CD4-positive, alpha-beta T cell treated with Interleukin-10 for 1 hour (primary cell): Measurements from ENCODE around the gene MRPL17.
"Not testable (repeated sequence)": the region's sequence is repeated elsewhere in the genome, so short reads cannot be mapped to it uniquely, and the experiment has no call there.

Source experiments
- DNase-seq: peaks from one replicate; pipeline ENCODE4 v3.0.0-alpha.2; 2020

The MRPL17 gene

DNA sequence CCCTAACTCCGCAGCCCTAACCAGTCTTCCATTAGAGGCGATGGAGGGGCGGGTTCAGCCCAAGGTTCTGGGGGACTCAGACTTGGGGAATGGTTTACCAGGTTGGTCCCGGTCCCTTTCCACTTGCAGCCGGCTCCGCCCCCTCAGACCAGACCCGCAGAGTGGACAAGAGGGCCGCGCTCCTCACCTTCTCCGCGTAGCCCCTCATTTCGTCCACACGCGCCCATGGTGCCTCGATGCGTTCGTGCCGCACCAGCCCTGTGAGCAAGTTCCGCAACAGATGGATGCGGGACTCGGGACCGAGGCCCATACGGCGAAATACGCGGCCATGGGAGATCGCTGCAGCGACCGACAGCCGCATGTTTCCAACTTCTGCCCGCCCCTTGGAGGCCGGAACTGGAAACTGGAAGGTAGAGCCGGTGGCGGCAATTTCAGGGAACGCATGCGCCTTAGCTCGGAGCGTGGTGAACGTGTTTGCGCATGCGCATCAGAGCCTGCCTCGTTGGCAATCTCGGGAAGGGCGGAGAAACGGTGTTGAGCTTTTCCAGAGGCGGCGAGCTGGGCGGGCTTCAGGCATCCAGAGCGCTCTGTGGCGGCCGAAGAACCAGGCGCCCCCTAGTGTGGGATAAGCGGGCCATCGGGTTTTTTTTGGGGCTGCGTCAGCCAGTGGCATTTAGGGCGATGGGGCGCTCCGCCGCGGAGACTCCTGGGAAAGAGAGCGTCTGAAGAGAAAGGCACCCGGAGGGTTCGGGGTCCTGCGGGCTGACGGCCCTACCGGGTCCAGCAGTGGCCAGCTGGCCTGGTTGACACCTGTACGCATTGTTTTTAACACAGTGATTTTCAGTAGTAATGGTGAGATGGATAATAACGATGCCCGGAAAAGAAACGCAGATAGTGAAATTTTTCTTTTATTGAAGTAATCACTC, at the start of gene MRPL17:
TSS of gene MRPL17 (minus strand) at position 405 of the 926 bp plus-strand sequence. CDS start at position 361, 44 bp downstream.
- peak; percentile 100 for DNase-seq

DNA sequence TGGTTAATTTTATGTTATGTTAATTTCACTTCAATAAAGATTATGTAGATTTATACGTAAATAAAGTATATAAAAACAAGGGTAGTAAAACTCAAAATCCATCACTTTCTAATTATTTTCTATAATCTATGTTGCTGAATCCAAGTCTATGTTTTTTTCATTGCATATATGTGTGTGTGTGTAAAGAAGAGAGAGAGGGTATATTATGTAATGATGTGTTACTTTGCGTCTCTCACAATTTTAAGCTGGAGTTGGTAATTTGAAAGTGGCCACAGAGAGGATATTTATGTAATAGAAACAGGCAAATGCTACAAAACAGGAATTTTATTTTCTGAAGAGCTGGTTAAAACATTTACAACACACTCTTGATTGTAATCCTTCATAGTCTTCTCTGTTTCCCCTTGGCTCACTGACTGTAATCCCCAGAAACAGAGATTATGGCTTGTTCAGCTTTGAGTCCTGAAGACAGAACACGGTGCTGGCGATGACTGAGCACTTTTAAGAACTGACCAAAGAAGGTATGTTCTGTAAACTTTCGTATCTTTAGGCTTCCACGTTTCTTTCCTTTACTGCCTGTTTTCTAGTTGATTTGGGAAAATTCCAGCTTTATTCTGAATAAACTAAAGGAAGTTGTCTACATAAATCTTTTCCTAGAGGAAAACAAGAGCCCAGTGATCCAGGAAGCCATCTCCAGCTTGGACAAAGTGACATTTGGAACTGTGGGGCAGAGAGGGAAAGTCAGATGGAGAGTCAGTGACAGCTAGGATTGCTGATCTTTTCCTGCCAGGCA, 45.0 kb upstream of the MRPL17 start:
- no peak for DNase-seq

DNA sequence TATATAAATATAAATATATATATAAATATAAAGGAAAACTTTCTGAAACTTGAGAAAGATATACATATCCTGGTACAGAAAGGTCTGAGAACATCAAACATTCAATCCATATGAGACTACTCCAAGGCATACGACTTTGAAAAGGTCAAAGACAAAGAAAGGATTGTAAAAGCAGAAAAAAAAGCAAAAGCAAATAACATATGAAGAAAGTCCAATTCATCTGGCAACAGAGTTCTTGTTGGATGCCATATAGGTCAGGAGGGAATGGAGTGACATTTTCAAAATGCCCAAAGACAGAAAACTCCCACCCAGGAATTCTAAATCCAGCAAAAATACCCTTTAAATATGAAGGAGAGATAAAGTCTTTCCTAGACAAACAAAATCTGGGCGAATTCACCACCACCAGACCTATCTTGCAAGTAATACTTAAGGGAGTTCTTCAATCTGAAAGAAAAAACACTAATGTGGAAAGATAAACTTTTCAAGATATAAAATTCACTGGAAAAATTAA, 42.3 kb upstream of the MRPL17 start:
- no peak for DNase-seq

DNA sequence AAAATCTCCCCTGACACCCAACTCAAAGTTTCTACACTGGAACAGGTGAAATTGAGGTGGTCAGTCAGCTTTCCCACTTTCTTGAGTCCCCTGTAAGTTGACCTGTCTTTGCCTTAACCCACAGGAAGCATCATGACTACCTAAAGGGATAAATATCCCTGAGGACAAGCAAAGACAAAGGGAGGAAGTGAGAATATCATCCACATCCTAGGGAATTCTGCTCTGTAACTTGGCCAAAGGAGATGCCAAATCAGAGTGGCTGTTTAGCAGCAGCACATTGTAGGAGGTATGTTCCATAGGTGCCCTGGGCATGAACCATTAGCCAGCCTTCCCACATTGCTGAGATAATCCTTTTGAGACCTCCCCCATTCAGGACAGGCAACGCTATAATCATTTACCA, 40.9 kb upstream of the MRPL17 start:
- DNase-seq = no peak

DNA sequence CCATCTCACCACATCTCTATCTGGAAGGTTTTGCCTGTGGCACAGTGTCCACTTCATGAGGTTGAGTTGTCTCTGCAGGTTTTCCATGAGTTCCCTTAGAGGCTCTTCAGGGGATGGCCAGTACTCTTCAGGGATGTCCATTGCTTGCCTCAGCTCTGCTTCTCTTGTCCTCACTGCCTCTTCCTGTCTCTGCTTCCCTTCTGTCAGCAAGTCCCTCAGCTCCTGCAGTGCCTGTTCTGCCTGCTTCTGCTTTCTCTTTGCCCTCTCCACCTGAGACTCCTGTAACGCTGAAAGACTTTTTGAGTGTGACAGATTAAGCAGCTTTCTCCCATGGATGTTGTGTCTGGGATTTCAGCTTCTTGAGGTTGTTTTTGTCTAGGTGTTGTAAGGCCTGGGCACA, 38.2 kb upstream of the MRPL17 start:
- DNase-seq = no peak

DNA sequence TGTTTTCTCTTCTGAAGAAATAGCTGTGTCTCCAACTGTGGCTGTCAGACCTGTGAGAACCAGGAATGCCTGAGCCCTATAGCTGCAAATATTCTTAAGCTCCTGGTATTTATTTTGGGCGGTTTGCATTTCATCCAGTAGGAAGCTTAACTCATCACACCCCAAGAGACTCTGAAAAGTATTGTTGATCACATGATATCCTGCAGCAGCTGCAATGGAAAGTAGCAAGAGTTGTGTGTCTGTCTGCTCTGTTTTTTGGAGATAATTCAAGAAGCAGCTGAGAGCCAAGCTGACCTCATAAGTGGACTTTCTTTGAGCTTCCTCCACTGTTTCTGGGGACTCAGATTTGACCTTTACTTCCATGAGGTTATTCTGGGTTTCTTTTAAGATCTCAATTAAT, 36.4 kb upstream of the MRPL17 start:
- DNase-seq = no peak

DNA sequence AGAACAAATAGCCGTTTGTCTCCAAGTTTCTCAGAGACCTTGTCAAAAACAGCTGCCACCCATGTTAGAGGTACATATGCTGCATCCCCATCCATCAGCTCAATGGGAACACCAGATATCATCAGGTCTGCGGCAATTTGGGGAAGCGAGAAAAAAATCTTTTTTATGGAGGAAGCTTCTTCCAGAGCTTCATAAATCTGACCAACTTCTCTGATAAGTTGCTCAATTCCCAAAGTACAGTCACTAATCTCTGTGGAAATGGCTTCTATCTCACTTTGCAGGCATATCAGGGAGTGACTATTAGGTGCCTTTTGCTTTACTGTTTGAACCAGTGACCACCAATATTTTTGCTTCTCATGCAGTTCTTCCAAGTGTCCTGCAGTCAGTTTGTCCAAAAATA, 34.3 kb upstream of the MRPL17 start:
- no peak for DNase-seq

DNA sequence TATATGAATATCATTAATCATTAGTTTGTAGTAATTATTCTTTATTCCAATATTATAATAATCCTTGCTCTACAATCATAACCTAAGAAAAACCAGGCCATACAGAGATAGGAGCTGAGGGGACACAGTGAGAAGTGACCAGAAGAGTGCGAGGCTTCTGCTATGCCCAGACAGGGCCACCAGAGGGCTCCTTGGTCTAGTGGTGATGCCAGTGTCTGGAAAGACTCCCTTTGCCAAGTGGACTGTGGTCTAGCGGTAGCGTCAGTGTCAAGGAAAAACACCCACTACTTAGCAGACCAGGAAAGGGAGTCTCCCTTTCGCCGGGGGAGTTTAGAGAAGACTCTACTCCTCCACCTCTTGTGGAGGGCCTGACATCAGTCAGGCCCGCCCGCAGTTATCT, 28.4 kb upstream of the MRPL17 start:
- peak; percentile 40 for DNase-seq

DNA sequence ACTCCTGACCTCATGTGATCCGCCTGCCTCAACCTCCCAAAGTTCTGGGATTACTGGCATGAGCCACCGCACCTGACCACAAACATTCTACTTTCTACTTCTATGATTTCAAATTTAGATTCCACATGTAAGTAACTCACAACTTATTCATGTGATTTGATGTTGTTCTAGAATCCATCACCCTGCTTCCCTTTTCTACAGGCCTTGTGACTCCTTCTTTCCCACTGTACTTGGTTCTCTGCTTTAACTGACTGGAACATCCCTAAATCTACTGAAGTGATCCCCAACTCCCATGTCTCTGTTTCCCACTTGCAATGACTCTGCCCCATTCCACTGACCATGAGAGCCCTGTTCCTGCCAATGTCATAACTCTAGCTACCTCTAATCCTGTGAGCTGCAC, 25.7 kb upstream of the MRPL17 start:
- no peak for DNase-seq

DNA sequence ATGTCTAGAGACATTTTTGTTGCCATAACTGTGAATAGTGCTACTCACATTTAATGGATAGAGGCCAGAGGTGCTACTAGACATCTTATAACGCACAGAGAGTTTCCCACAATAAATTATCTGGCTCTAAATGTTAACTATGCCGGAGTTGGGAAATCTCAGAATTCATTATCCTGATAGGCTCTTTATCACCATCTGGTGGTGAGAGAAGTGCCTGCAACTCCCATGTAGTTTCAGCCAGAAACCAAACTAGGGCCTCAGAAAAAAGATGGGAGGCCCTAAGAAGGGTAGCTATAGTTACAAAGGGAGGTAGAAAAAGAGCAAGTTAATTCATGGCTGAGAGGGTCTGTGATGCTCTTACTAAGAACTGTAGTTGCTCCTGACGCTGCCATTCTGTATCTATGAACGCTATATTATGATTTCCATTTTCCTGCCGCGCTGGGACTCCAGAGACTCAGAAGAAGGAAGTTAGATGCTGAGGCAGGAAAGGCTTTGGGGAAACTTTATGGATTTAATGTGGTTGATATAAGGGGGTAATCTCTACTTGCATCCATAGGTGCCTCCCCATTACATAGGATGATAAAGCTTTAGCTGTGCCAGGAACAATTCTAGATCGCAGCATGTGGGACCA, 22.9 kb upstream of the MRPL17 start:
- DNase-seq = peak; percentile 60

DNA sequence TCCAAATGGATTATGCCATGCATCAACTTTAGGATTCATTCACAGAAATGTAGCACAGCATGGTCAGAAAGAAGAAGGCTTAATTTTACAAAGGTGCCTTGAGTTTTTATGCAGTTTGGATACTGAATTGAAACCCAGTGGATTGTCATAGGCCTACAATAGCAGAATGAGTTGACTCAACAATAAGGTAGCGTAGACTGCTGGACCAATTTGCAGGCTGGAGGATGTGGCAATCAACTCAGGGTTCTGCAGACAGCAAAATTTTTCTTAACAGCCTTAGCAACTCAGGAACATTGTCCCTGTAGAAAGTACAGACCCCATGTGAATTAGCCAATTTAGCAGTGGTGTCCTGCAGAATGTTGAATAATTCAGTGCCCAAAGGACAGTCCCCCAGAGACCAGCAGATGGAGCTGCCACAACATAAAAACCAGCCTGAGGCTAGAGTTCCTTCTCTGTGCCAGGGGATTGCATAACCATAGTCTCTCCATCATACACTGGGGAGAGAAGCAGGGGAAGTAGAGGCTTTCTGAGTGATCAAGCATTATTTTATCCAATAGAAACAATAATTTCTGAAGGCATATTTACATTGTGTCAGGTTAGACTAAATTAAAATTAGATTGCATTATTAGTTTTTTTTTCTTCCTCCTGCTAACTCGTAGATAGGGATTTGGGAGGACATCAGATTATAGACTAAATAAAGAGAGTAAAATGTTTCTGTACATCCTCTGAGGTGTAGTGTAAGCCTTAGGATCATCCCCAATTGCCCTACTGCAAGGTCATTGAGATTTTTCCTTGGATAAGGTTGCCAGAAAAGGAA, 20.3 kb upstream of the MRPL17 start:
- peak; percentile 48 for DNase-seq

DNA sequence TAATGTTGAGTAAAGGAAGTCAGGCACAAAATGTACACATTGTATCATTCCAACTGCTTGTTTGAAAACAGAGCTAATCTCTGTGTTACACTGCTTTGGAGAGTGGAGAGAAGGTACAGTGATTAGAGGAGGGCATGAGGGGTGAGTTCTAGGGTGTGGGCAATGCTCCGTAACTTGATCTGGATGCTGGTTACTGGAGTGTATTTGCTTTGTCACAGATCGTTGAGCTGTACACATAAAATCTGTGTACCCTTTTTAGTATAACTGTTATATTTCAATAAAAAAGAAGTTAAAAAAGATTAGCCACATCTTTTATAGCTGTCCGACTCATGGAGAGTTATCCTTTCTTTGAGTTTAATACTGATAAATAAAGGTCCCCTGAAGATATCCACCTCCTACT, 18.8 kb upstream of the MRPL17 start:
- not testable (repeated sequence) for DNase-seq

DNA sequence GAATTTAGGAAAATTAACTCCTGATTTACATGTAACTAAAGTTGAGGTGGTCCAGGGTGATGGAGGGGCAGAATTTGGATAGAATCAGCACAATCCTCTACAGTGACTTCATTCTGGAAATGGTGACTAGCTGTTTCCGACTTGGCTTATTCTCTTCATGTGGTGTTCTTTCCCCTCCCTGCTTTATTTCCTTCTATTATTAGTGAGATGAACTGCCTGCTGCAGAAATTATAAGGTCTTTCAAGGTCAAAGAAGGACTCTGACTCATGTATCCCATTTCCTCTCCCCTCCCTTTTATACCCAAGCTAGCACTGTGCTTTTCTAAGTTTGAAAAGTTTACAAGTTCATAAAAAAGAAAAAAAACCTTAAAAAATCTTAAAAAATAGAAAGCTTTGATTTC, 12.2 kb upstream of the MRPL17 start:
- DNase-seq = no peak

DNA sequence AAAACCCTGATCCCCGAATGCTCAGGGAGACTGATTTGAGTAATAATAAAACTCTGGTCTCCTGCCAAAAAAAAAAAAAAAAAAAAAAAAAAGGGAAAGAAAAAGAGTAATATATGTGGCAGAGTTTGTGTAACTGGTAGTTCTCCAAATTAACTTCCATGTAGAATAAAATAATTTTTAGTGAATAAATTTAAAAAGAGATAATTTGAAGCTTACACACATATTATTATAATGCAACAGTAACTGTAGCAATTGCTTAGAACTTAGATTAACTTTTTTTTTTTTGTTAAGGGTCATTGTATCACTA, 11.0 kb upstream of the MRPL17 start:
- no peak for DNase-seq

DNA sequence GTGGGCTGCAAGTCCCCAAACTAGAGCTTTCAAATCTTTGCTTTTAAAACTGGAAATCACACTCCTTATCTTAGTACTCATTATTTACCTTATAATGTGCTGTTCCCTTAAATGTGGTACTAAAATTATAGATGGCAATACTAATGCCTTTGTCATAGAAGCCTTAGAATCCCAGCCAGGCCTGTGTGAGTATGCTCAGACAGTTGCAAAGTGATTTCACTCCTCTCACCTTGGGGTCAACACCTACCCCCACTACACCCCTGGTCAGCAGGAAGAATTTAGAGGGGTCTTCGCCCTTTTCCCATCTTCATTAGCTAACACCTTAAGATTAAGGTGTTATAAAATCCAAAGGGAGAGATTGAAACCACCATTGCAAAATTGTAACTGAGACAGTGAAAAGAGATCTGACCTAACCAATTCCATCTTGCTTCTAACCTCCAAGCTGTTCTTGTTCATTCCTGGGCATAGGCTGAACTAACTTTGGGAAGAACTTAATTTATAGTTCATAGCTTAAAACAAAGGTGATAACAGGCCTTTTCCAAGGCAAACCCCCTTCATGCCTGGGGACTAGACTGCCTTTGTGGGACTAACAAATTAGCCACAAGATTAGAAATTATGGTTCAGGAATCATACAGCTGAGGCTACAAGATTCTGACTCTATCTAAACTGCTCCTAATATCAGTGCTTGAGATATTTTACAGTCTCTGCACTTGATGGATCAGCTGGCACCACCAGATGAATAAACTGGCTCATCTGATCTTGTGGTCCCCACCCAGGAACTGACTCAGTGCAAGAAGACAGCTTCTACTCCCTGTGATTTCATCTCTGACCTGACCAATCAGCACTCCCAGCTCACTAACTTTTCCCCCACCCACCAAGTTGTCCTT, 10.4 kb upstream of the MRPL17 start:
- peak; percentile 71 for DNase-seq

DNA sequence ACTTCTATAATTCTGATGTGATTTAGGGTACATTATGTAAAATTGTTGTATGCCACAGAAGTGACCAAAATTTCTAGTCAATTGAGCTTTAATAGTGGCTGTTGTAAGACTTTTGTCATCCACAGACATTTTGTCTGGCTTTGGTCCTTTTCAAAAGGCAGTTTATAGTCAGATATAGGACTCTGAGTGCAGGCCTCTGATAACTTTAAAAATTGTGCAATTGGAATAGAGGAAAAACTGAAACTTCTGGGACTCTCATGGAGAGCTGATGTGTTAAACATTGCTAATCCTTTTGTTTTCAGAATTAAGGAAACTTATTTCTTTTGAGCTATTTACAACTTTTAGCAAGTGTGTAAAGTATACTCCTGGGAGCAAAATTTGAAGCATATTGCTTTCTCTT, 9.0 kb upstream of the MRPL17 start:
- DNase-seq = no peak

DNA sequence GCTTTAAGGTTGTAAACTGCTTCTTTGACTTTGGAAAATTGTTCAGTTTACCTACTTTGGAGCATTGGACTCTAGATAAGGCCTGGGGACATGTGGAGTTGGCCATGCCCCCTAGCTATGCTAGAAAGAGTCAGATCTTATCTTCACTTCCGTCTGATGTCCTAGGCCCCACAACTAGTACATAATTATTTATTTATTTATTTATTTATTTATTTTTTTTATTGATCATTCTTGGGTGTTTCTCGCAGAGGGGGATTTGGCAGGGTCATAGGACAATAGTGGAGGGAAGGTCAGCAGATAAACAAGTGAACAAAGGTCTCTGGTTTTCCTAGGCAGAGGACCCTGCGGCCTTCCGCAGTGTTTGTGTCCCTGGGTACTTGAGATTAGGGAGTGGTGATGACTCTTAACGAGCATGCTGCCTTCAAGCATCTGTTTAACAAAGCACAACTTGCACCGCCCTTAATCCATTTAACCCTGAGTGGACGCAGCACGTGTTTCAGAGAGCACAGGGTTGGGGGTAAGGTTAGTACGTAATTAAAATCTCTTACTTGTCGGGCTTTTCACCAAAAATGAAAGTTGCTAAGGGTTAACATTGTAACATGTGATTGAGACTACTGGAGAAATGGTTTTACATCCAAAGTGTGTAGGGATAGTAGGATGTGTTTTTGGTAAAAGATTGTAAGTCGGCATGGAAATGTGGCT, 7.4 kb upstream of the MRPL17 start:
- not testable (repeated sequence) for DNase-seq

DNA sequence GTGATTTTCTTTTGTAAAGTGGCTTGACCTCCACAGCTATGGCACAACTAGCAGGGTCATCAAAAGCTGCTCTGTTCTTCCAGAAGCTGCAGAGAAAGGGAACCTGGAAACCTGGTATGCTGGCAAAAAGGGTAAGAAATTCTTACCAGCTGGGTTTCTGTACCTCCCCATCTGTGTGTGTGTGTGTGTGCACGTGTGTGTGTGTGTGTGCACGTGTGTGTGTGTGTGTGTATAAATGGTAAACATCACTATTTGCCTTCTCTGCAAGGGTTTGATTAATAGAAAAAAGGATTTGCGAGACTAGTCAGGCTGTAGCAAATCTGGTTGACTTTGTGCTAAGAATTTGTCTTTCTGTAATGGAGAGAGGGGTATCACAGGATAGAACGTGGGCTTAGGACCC, 4.7 kb upstream of the MRPL17 start:
- no peak for DNase-seq

DNA sequence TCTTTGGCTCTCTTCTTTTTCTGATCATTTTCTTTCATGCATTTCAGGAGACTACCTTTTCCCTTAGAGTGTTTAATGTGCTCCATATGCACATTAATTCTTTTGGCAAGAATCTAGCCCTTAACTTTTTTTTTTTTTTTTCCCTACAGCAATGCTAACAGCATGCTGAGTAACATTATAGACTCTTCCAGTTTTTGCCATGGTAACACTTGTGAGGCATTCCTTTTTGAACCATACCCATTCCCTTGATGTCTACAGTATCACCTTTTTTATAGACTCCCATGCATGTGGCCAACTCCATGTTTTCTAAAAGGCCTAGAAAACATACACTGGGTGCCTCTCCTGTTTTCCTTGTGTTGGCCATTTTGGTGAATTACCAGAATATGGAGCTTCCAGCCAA, 2.9 kb upstream of the MRPL17 start:
- no peak for DNase-seq

DNA sequence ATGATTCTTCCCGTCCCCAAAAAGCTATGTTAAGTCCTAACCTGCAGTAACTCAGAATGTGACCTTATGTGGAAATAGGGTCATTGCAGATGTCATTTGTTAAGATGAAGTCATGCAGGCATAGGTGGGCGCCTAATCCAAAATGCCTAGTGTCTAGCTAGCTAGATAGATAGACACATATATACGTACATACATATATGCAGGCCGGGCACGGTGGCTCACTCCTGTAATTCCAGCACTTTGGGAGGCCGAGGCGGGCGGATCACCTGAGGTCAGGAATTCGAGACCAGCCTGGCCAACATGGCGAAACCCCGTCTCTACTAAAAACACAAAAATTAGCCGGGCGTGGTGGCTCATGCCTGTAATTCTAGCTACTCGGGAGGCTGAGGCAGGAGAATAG, 928 bp upstream of the MRPL17 start:
- not testable (repeated sequence) for DNase-seq

DNA sequence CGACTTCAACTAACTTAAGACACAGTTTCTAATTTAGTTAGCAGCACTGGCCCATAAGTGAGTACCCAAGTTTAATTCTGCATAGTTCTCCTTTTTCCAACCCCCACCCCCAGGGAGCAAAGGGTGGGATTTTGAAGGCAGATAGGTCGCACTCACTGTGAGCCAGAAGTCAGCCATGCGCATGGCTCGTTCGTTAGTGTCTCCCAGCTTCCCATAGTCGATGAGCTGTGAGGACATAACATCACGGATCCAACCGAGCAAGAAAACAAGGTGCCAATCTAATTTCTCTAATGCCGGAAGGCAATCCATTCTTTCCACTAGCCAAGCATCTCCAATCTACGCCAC, 577 bp downstream of the MRPL17 start:
- no peak for DNase-seq
